HEK293T (cell line): ENCODE results near the gene PPP2R5D.
A peak's percentile ranks its signal among the peaks of the same experiment; 100 is the strongest.

ENCODE experiments used
- CTCF ChIA-PET: fragments of 350-600 bp; formaldehyde crosslinking; extraction: SDS; loops from one replicate; lab custom pipeline; 2021; ENCODE audit warnings: antibody characterized with exemption, inconsistent platforms; lab: Yijun Ruan, JAX
- POLR2A ChIA-PET: fragments of 350-600 bp; formaldehyde crosslinking; extraction: SDS; loops from one replicate; lab custom pipeline; 2020; ENCODE audit warnings: antibody characterized with exemption, inconsistent platforms; lab: Yijun Ruan, JAX
- DNase-seq: peaks from one replicate; pipeline ENCODE4 v3.0.0; 2012; ENCODE audit warnings: mixed read lengths; ENCODE audit errors: extremely low spot score
- ARNT ChIP-seq: fragments of 450-650 bp; IDR thresholded peaks from 2 replicates; pipeline ENCODE4 v1.6.1; 2017; ENCODE audit warnings: mild to moderate bottlenecking
- BHLHE40 ChIP-seq: fragments of 450-650 bp; IDR thresholded peaks from 2 replicates; pipeline ENCODE4 v1.6.1; 2016; ENCODE audit warnings: mild to moderate bottlenecking, moderate library complexity, borderline replicate concordance
- CTBP1 ChIP-seq: fragments of 450-650 bp; IDR thresholded peaks from 2 replicates; pipeline ENCODE4 v1.6.1; 2016; ENCODE audit warnings: borderline replicate concordance
- ELF4 ChIP-seq: fragments of 450-650 bp; IDR thresholded peaks from 2 replicates; pipeline ENCODE4 v1.6.1; 2017; ENCODE audit warnings: antibody characterized with exemption
- FOXA1 ChIP-seq: fragments of 450-650 bp; IDR thresholded peaks from 2 replicates; pipeline ENCODE4 v1.6.1; 2016; ENCODE audit warnings: mild to moderate bottlenecking
- FOXK2 ChIP-seq: fragments of 450-650 bp; IDR thresholded peaks from 2 replicates; pipeline ENCODE4 v1.6.1; 2016; ENCODE audit warnings: mild to moderate bottlenecking
- FOXM1 ChIP-seq: fragments of 450-650 bp; IDR thresholded peaks from 2 replicates; pipeline ENCODE4 v1.6.1; 2017; ENCODE audit warnings: mild to moderate bottlenecking, borderline replicate concordance
- HDGF ChIP-seq: fragments of 450-650 bp; IDR thresholded peaks from 2 replicates; pipeline ENCODE4 v1.6.1; 2017; ENCODE audit warnings: antibody characterized with exemption, borderline replicate concordance
- L3MBTL2 ChIP-seq: fragments of 450-650 bp; conservative IDR thresholded peaks from 2 replicates; pipeline ENCODE4 v1.6.1; 2016; ENCODE audit warnings: mild to moderate bottlenecking
- LEF1 ChIP-seq: fragments of 450-650 bp; IDR thresholded peaks from 2 replicates; pipeline ENCODE4 v1.6.1; 2017; ENCODE audit warnings: mild to moderate bottlenecking, borderline replicate concordance
- NFRKB ChIP-seq: fragments of 450-650 bp; IDR thresholded peaks from 2 replicates; pipeline ENCODE4 v1.6.1; 2016; ENCODE audit warnings: mild to moderate bottlenecking, moderate library complexity
- PKNOX1 ChIP-seq: fragments of 450-650 bp; IDR thresholded peaks from 2 replicates; pipeline ENCODE4 v1.6.1; 2016
- SP1 ChIP-seq: fragments of 450-650 bp; IDR thresholded peaks from 2 replicates; pipeline ENCODE4 v1.6.1; 2017
- SUZ12 ChIP-seq: fragments of 450-650 bp; IDR thresholded peaks from 2 replicates; pipeline ENCODE4 v1.6.1; 2016; ENCODE audit warnings: mild to moderate bottlenecking
- TARDBP ChIP-seq: fragments of 450-650 bp; IDR thresholded peaks from 2 replicates; pipeline ENCODE4 v1.6.1; 2016
- ZNF384 ChIP-seq: fragments of 450-650 bp; IDR thresholded peaks from 2 replicates; pipeline ENCODE4 v1.6.1; 2016

The PPP2R5D gene

GRCh38 chr6:43020847-43021246, 36.5 kb downstream of the PPP2R5D start:
- TF ChIP-seq FOXM1 = no peak
- TF ChIP-seq SP1 = no peak
- TF ChIP-seq NFRKB = no peak
- no peak for TF ChIP-seq TARDBP
- TF ChIP-seq FOXA1 = no peak
- no peak for TF ChIP-seq ZNF384
- no peak for TF ChIP-seq CTBP1
- no peak for TF ChIP-seq BHLHE40
- CTCF ChIA-PET = interaction anchor here (0.6 kb wide), 1 partner anchor 29 kb away, joined by 3 read pairs; no protein-coding TSS in a partner anchor
- POLR2A ChIA-PET = interaction anchor here (1.0 to 2.8 kb wide), 13 partner anchors 9 to 141 kb away, joined by 3 to 26 read pairs (median 6); partner anchors contain the start of genes CNPY3, CUL7, KLC4 and MRPL2
- peak; percentile 40 for DNase-seq

GRCh38 chr6:43021270-43022047, 37.1 kb downstream of the PPP2R5D start, which contains the start of gene RRP36:
TSS of gene RRP36 (plus strand) at chr6:43021623. CDS start at chr6:43021655, 32 bp downstream.
- POLR2A ChIA-PET = interaction anchor here (1.0 to 2.8 kb wide), 15 partner anchors 7 to 142 kb away, joined by 3 to 26 read pairs (median 6); partner anchors contain the start of genes CNPY3, CUL7, KLC4 and KLHDC3
- TF ChIP-seq PKNOX1 (peak; percentile 72), L3MBTL2 (peak; percentile 70), CTBP1 (no peak)
- DNase-seq = peak; percentile 85
- CTCF ChIA-PET = interaction anchor here (0.6 to 0.7 kb wide), 2 partner anchors 29 to 56 kb away, joined by 3 read pairs; no protein-coding TSS in a partner anchor

GRCh38 chr6:43024436-43024835, 40.1 kb downstream of the PPP2R5D start:
- no peak for DNase-seq
- POLR2A ChIA-PET = interaction anchor here (1.2 to 4.1 kb wide), 3 partner anchors 9 to 41 kb away, joined by 3 to 30 read pairs (median 4); partner anchors contain the start of genes KLHDC3 and MEA1
- CTCF ChIA-PET = no interaction called here
- TF ChIP-seq CTBP1 (no peak), FOXK2 (no peak), BHLHE40 (no peak), FOXA1 (no peak), ZNF384 (no peak), NFRKB (no peak)

- ChIA-PET POLR2A (interaction anchor here (4.1 kb wide), 1 partner anchor 11 kb away, joined by 30 read pairs; the partner anchor contains the start of genes KLHDC3 and MEA1), CTCF (no interaction called here)
- TF ChIP-seq SP1 (no peak), SUZ12 (no peak), BHLHE40 (no peak), TARDBP (no peak), ARNT (no peak), FOXM1 (no peak), PKNOX1 (no peak), ZNF384 (no peak), L3MBTL2 (no peak), FOXA1 (no peak), CTBP1 (no peak), NFRKB (no peak), FOXK2 (no peak), LEF1 (no peak), ELF4 (no peak)
- DNase-seq = no peak
Observed at GRCh38 chr6:43026365-43026764, 42.0 kb downstream of the PPP2R5D start.

- no peak for TF ChIP-seq SUZ12
- TF ChIP-seq FOXA1 = no peak
- no peak for TF ChIP-seq FOXK2
- TF ChIP-seq NFRKB = no peak
- TF ChIP-seq CTBP1 = no peak
- TF ChIP-seq LEF1 = no peak
- TF ChIP-seq FOXM1 = no peak
- no peak for TF ChIP-seq PKNOX1
- no peak for TF ChIP-seq ARNT
- no peak for TF ChIP-seq SP1
- no peak for TF ChIP-seq BHLHE40
- no peak for TF ChIP-seq HDGF
- TF ChIP-seq ELF4 = no peak
- no peak for TF ChIP-seq TARDBP
- no peak for TF ChIP-seq ZNF384
- TF ChIP-seq L3MBTL2 = no peak
- POLR2A ChIA-PET = interaction anchor here (1.4 to 1.7 kb wide), 3 partner anchors 8 to 25 kb away, joined by 5 to 6 read pairs (median 5); partner anchors contain the start of genes CUL7, KLHDC3 and RRP36
- CTCF ChIA-PET = no interaction called here
- DNase-seq = no peak
Observed at GRCh38 chr6:43029120-43029519, 44.8 kb downstream of the PPP2R5D start.

- ChIA-PET CTCF (no interaction called here), POLR2A (interaction anchor here (1.2 kb wide), 1 partner anchor 11 kb away, joined by 3 read pairs; the partner anchor contains the start of gene RRP36)
- no peak for TF ChIP-seq ZNF384
- TF ChIP-seq ARNT = no peak
- no peak for TF ChIP-seq CTBP1
- no peak for TF ChIP-seq SP1
- TF ChIP-seq HDGF = no peak
- no peak for TF ChIP-seq L3MBTL2
- TF ChIP-seq NFRKB = no peak
- TF ChIP-seq BHLHE40 = no peak
- TF ChIP-seq SUZ12 = no peak
- TF ChIP-seq ELF4 = no peak
- TF ChIP-seq FOXK2 = no peak
- no peak for TF ChIP-seq TARDBP
- TF ChIP-seq LEF1 = no peak
- no peak for TF ChIP-seq FOXM1
- TF ChIP-seq PKNOX1 = no peak
Observed at GRCh38 chr6:43032326-43032725, 48.0 kb downstream of the PPP2R5D start.

More at GRCh38 chr6:43032326-43032725, 48.0 kb downstream of the PPP2R5D start:
- no peak for DNase-seq
